Osteoblast (primary cell): ENCODE results near the gene TMEM39B. TPM values are rescaled to one million over a fixed set of nuclear protein-coding genes. Genes with fewer than 3 reads are reported as not detected.
"Not testable (repeated sequence)": the region's sequence is repeated elsewhere in the genome, so short reads cannot be mapped to it uniquely, and the experiment has no call there.

Experiments
- DNase-seq: peaks from one replicate; pipeline ENCODE4 v3.0.0; 2011; ENCODE audit warnings: low spot score, mixed read lengths; ENCODE audit not compliant: insufficient read length; ENCODE audit errors: missing footprints
- H2AFZ ChIP-seq: 2 replicates; pipeline ENCODE4 v1.6.0; 2011; ENCODE audit warnings: mild to moderate bottlenecking, low read length
- H3K27ac ChIP-seq: 2 replicates; pipeline ENCODE4 v1.5.1; 2011; ENCODE audit warnings: mild to moderate bottlenecking, low read depth, low read length, moderate library complexity
- H3K27me3 ChIP-seq: 2 replicates; pipeline ENCODE4 v1.6.0; 2012; ENCODE audit warnings: mild to moderate bottlenecking, control low read depth, inconsistent platforms, low read length, moderate library complexity; ENCODE audit not compliant: insufficient read depth
- H3K36me3 ChIP-seq: 2 replicates; pipeline ENCODE4 v1.5.1; 2011; ENCODE audit warnings: mild to moderate bottlenecking, low read length, control low read depth, moderate library complexity; ENCODE audit not compliant: insufficient read depth
- H3K4me1 ChIP-seq: 2 replicates; pipeline ENCODE4 v1.5.1; 2011; ENCODE audit warnings: mild to moderate bottlenecking, low read length, control low read depth, moderate library complexity; ENCODE audit not compliant: insufficient read depth
- H3K4me2 ChIP-seq: 2 replicates; pipeline ENCODE4 v1.6.0; 2011; ENCODE audit warnings: mild to moderate bottlenecking, low read length; ENCODE audit not compliant: insufficient read depth
- H3K4me3 ChIP-seq: fragments of 200-600 bp; sonication (generic); 3 replicates; pipeline ENCODE4 v1.5.1; 2012; ENCODE audit warnings: mild to moderate bottlenecking, low read length, inconsistent platforms; ENCODE audit not compliant: insufficient read depth
- H3K79me2 ChIP-seq: 2 replicates; pipeline ENCODE4 v1.6.0; 2012; ENCODE audit warnings: mild to moderate bottlenecking, low read length, control low read depth, inconsistent platforms; ENCODE audit not compliant: insufficient read depth
- H3K9me3 ChIP-seq: 2 replicates; pipeline ENCODE4 v1.5.1; 2011; ENCODE audit warnings: low read depth, low read length, control low read depth
- H4K20me1 ChIP-seq: 2 replicates; pipeline ENCODE4 v1.6.0; 2012; ENCODE audit warnings: mild to moderate bottlenecking, low read length, control low read depth; ENCODE audit not compliant: insufficient read depth
- CTCF ChIP-seq: IDR thresholded peaks from 2 replicates; pipeline ENCODE4 v1.5.1; 2011; ENCODE audit warnings: mild to moderate bottlenecking, low read depth, low read length, moderate library complexity; ENCODE audit errors: extremely low read depth
- total RNA-seq: library from RNA; depleted of rRNA; stranded (reverse); fragments of >200 nt; gene quantifications from 2 replicates; pipeline ENCODE4 v1.2.3, GENCODE V29; 2012

Gene TMEM39B
- total RNA-seq, 1 donor: 4.7 TPM

- Histone ChIP-seq H4K20me1 (peaks cover 31% of the 10 kb centered on the region), H3K27me3 (no peaks in the 10 kb centered on the region), H3K79me2 (peaks cover 51% of the 10 kb centered on the region), H3K4me2 (peak within 1 kb of the TSS; percentile 77), H3K9me3 (no peaks in the 10 kb centered on the region), H3K4me1 (peaks cover 4% of the 10 kb centered on the region), H3K36me3 (no peaks in the 10 kb centered on the region), H3K4me3 (peak within 1 kb of the TSS; percentile 93), H3K27ac (peak within 1 kb of the TSS; percentile 92), H2AFZ (peak within 1 kb of the TSS; percentile 83)
- no peak for TF ChIP-seq CTCF
- peak; percentile 83 for DNase-seq
These were observed 35.3 kb downstream of the TMEM39B start, which contains the start of gene KPNA6 for GRCh38 chr1:32107742-32108661. Gene KPNA6, plus strand, starts transcription at chr1:32108056. Its CDS starts 75 bp downstream, at chr1:32108131.

- Histone ChIP-seq H4K20me1 (peaks cover 36% of the 10 kb centered on the region), H3K36me3 (no peaks in the 10 kb centered on the region), H3K27me3 (no peaks in the 10 kb centered on the region), H3K4me2 (no peak overlapping the region), H3K79me2 (peaks cover 79% of the 10 kb centered on the region), H3K9me3 (no peaks in the 10 kb centered on the region), H3K4me3 (no peak overlapping the region), H3K27ac (no peak overlapping the region), H2AFZ (no peak overlapping the region), H3K4me1 (peaks cover 12% of the 10 kb centered on the region)
- no peak for TF ChIP-seq CTCF
- no peak for DNase-seq
These were observed 38.4 kb downstream of the TMEM39B start for GRCh38 chr1:32111040-32111623.

GRCh38 chr1:32111789-32112188, 39.0 kb downstream of the TMEM39B start:
- no peak for TF ChIP-seq CTCF
- H3K4me1 ChIP-seq: peaks cover 18% of the 10 kb centered on the region
- no peaks in the 10 kb centered on the region for H3K27me3 ChIP-seq
- H3K79me2 ChIP-seq: peaks cover 83% of the 10 kb centered on the region
- H3K9me3 ChIP-seq: no peaks in the 10 kb centered on the region
- no peak overlapping the region for H3K27ac ChIP-seq
- H4K20me1 ChIP-seq: peaks cover 42% of the 10 kb centered on the region
- no peak for DNase-seq
- no peak overlapping the region for H2AFZ ChIP-seq
- no peak overlapping the region for H3K4me3 ChIP-seq
- H3K4me2 ChIP-seq: no peak overlapping the region
- H3K36me3 ChIP-seq: no peaks in the 10 kb centered on the region

- no peaks in the 10 kb centered on the region for H3K27me3 ChIP-seq
- H4K20me1 ChIP-seq: peaks cover 48% of the 10 kb centered on the region
- no peak overlapping the region for H3K4me2 ChIP-seq
- no peak overlapping the region for H3K27ac ChIP-seq
- TF ChIP-seq CTCF: no peak
- no peaks in the 10 kb centered on the region for H3K9me3 ChIP-seq
- H3K36me3 ChIP-seq: no peaks in the 10 kb centered on the region
- H2AFZ ChIP-seq: no peak overlapping the region
- peaks cover 19% of the 10 kb centered on the region for H3K4me1 ChIP-seq
- no peak overlapping the region for H3K4me3 ChIP-seq
- no peak for DNase-seq
- H3K79me2 ChIP-seq: peaks cover 94% of the 10 kb centered on the region
These were observed 40.2 kb downstream of the TMEM39B start for GRCh38 chr1:32112806-32113375.

GRCh38 chr1:32113436-32113835, 40.7 kb downstream of the TMEM39B start:
- H2AFZ ChIP-seq, H3K4me3 ChIP-seq, H3K27me3 ChIP-seq, H3K4me2 ChIP-seq, H3K36me3 ChIP-seq, H3K27ac ChIP-seq, DNase-seq, H3K9me3 ChIP-seq: not testable (repeated sequence)
- Histone ChIP-seq H3K4me1 (peaks cover 19% of the 10 kb centered on the region), H4K20me1 (peaks cover 48% of the 10 kb centered on the region), H3K79me2 (peaks cover 94% of the 10 kb centered on the region)
